Skeletal muscle tissue (tissue), 4 donors: Measurements from ENCODE around the gene FBLN1. TPM values are rescaled to one million over a fixed set of nuclear protein-coding genes. Genes with fewer than 3 reads are reported as not detected.

Experiments
- H3K27ac ChIP-seq: one replicate; pipeline ENCODE4 v1.7.0; 2013; ENCODE audit warnings: mild to moderate bottlenecking, low read depth, low read length, inconsistent platforms
- H3K27me3 ChIP-seq, 3 donors: one replicate each; pipeline ENCODE4 v1.7.0; 2013; ENCODE audit warnings: low read length in 3 of 3; ENCODE audit not compliant: control insufficient read depth in 3 of 3, insufficient read depth in 3 of 3
- H3K36me3 ChIP-seq, 3 donors: one replicate each; pipeline ENCODE4 v1.7.0; 2013; ENCODE audit warnings: low read length in 3 of 3; ENCODE audit not compliant: control insufficient read depth in 3 of 3, insufficient read depth in 3 of 3
- H3K4me1 ChIP-seq, 3 donors: one replicate each; pipeline ENCODE4 v1.7.0; 2013; ENCODE audit warnings: low read length in 3 of 3, mild to moderate bottlenecking in 3 of 3; ENCODE audit not compliant: control insufficient read depth in 3 of 3, insufficient read depth in 3 of 3
- H3K4me3 ChIP-seq, 3 donors: one replicate each; pipeline ENCODE4 v1.7.0; 2013; ENCODE audit warnings: low read length in 3 of 3
- H3K9ac ChIP-seq, 3 donors: one replicate each; pipeline ENCODE4 v1.7.0; 2013; ENCODE audit warnings: low read length in 3 of 3, mild to moderate bottlenecking in 3 of 3, moderate library complexity in 2 of 3, low read depth in 1 of 3
- H3K9me3 ChIP-seq, 3 donors: one replicate each; pipeline ENCODE4 v1.7.0; 2013; ENCODE audit warnings: low read length in 3 of 3; ENCODE audit not compliant: control insufficient read depth in 3 of 3
- total RNA-seq: library from RNA; depleted of rRNA; stranded (reverse); fragments of >200 nt; gene quantifications from one replicate; pipeline ENCODE4 v1.2.3, GENCODE V29; 2014
- donor health status: Osteomylitis.

Gene FBLN1
- total RNA-seq, 1 donor from 2014 or later = 105 TPM

DNA sequence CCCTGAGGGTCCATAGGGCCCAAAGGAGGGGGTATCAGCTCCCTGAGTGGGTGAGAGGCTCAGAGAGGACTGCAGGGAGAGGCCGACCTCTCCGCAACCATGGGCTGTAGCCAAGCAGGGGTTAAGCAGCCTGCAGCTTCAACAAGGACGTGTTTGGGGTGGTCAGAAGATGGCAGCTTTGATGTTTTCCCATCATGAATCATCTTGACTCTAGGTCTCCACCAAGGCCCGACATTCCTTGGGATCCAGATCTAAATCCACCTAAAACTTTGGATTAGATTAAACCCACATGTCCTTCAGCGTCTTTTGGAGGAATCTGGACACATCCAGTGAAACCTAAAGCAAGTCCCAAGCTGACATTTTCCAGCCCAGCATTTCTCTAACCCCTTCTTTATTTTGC lies 19.8 kb downstream of the FBLN1 start:
- peaks cover 0 to 3% (median 0%) of the 10 kb centered on the region in 3 donors for H3K27me3 ChIP-seq
- H3K4me1 ChIP-seq = peaks cover 0 to 4% (median 0%) of the 10 kb centered on the region in 3 donors
- H3K9me3 ChIP-seq = no peaks in the 10 kb centered on the region
- H3K4me3 ChIP-seq = no peak overlapping the region
- H3K36me3 ChIP-seq = peaks cover 0 to 3% (median 0%) of the 10 kb centered on the region in 3 donors
- H3K9ac ChIP-seq = no peak overlapping the region
- H3K27ac ChIP-seq = no peak overlapping the region

DNA sequence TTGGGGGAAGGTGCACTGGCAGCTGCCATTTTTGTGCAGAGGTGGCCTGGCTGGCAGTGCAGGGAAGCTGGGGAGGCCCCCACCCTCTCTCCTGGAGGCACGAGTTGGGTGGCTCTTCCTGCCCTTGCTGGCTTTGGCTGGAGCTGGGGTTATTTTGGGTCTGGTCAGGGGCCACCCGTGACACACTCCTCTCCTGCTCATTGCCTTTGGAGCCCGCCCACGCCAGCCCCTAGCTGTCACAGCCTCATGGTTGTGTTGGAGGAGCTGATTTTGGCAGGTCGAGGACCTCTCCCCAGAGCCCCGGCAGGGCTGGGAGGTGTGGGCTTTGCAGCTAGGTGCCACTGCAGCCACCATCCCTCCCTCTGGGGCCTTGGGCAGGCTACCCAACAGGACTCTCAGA lies 21.5 kb downstream of the FBLN1 start:
- Histone ChIP-seq H3K27me3 (no peaks in the 10 kb centered on the region), H3K4me3 (no peak overlapping the region), H3K9me3 (no peaks in the 10 kb centered on the region), H3K27ac (no peak overlapping the region), H3K4me1 (peaks cover 0 to 4% (median 0%) of the 10 kb centered on the region in 3 donors), H3K9ac (no peak overlapping the region), H3K36me3 (peaks cover 0 to 3% (median 3%) of the 10 kb centered on the region in 3 donors)

GRCh38 chr22:45524966-45525365 lies 22.3 kb downstream of the FBLN1 start:
- Histone ChIP-seq H3K9ac (no peak overlapping the region), H3K27me3 (no peaks in the 10 kb centered on the region), H3K9me3 (no peaks in the 10 kb centered on the region), H3K4me3 (no peak overlapping the region), H3K27ac (no peak overlapping the region), H3K36me3 (peaks cover 0 to 4% (median 3%) of the 10 kb centered on the region in 3 donors), H3K4me1 (peaks cover 0 to 4% (median 0%) of the 10 kb centered on the region in 3 donors)

DNA sequence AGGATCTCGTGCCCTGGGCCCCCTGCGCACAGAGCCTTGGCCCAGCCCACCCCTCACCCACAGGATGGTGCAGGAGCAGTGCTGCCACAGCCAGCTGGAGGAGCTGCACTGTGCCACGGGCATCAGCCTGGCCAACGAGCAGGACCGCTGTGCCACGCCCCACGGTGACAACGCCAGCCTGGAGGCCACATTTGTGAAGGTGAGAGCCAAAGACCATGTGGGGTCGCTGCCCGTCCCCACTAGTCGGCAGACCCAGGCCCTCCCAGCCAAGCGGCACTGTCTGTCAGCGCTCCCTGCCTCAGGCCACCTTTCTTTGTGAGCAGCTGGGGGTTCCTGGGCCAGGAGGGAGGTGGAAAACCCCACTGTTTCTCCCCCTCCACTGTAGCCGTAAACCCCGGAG lies 22.8 kb downstream of the FBLN1 start:
- Histone ChIP-seq H3K9ac (no peak overlapping the region), H3K4me3 (no peak overlapping the region), H3K36me3 (peaks cover 0 to 3% (median 1%) of the 10 kb centered on the region in 3 donors), H3K9me3 (no peaks in the 10 kb centered on the region), H3K27me3 (no peaks in the 10 kb centered on the region), H3K27ac (no peak overlapping the region), H3K4me1 (peaks cover 0 to 4% (median 0%) of the 10 kb centered on the region in 3 donors)

- no peaks in the 10 kb centered on the region for H3K27me3 ChIP-seq
- H3K27ac ChIP-seq = no peak overlapping the region
- peaks cover 0 to 4% (median 0%) of the 10 kb centered on the region in 3 donors for H3K4me1 ChIP-seq
- no peak overlapping the region for H3K9ac ChIP-seq
- no peak overlapping the region for H3K4me3 ChIP-seq
- peaks cover 0 to 3% (median 1%) of the 10 kb centered on the region in 3 donors for H3K36me3 ChIP-seq
- H3K9me3 ChIP-seq = no peaks in the 10 kb centered on the region
Measured at GRCh38 chr22:45526281-45526680, 23.6 kb downstream of the FBLN1 start.

- Histone ChIP-seq H3K36me3 (peaks cover 0 to 3% (median 1%) of the 10 kb centered on the region in 3 donors), H3K27ac (no peak overlapping the region), H3K9ac (no peak overlapping the region), H3K4me1 (peaks cover 0 to 4% (median 0%) of the 10 kb centered on the region in 3 donors), H3K27me3 (no peaks in the 10 kb centered on the region), H3K9me3 (no peaks in the 10 kb centered on the region), H3K4me3 (no peak overlapping the region)
Measured at GRCh38 chr22:45526768-45527360, 24.2 kb downstream of the FBLN1 start.

DNA sequence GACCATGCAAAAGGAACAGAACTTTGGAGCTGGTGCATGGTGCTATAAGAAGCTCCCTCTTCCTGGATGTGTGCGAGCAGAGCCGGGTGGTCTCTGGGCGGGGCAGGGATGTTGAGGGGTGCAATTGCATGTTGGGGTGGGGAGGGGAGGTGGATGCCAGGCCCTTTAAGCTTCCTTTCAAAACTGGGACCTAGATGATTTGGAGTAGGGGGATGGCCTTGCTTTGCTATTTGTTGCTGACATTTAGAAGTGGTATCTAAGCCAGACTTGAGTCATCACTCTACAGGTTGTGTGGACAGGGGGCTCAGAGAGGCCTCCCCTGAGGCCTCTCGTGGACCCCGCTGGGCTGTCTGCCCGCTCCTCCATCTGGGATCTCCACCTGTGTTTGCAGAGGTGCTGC lies 24.8 kb downstream of the FBLN1 start:
- no peaks in the 10 kb centered on the region for H3K9me3 ChIP-seq
- H3K27ac ChIP-seq = no peak overlapping the region
- H3K27me3 ChIP-seq = peaks cover 0 to under 1% (median 0%) of the 10 kb centered on the region in 3 donors
- H3K36me3 ChIP-seq = peaks cover 0 to 3% (median 1%) of the 10 kb centered on the region in 3 donors
- H3K4me1 ChIP-seq = peaks cover 0 to 4% (median 0%) of the 10 kb centered on the region in 3 donors
- no peak overlapping the region for H3K4me3 ChIP-seq
- H3K9ac ChIP-seq = no peak overlapping the region

- H3K27me3 ChIP-seq = peaks cover 0 to 7% (median 0%) of the 10 kb centered on the region in 3 donors
- H3K36me3 ChIP-seq = peaks cover 0 to 3% (median 3%) of the 10 kb centered on the region in 3 donors
- peaks cover 0 to 4% (median 0%) of the 10 kb centered on the region in 3 donors for H3K4me1 ChIP-seq
- H3K4me3 ChIP-seq = no peak overlapping the region
- H3K9ac ChIP-seq = no peak overlapping the region
- H3K27ac ChIP-seq = no peak overlapping the region
- no peaks in the 10 kb centered on the region for H3K9me3 ChIP-seq
Measured at GRCh38 chr22:45528046-45528445, 25.4 kb downstream of the FBLN1 start.

GRCh38 chr22:45529105-45529504 lies 26.4 kb downstream of the FBLN1 start:
- peaks cover 4 to 7% (median 4%) of the 10 kb centered on the region in 3 donors for H3K4me1 ChIP-seq
- H3K9ac ChIP-seq = no peak overlapping the region
- peaks cover 2 to 7% (median 3%) of the 10 kb centered on the region in 3 donors for H3K36me3 ChIP-seq
- no peak overlapping the region for H3K4me3 ChIP-seq
- no peaks in the 10 kb centered on the region for H3K9me3 ChIP-seq
- H3K27me3 ChIP-seq = peaks cover 0 to 17% (median 4%) of the 10 kb centered on the region in 3 donors
- no peak overlapping the region for H3K27ac ChIP-seq

DNA sequence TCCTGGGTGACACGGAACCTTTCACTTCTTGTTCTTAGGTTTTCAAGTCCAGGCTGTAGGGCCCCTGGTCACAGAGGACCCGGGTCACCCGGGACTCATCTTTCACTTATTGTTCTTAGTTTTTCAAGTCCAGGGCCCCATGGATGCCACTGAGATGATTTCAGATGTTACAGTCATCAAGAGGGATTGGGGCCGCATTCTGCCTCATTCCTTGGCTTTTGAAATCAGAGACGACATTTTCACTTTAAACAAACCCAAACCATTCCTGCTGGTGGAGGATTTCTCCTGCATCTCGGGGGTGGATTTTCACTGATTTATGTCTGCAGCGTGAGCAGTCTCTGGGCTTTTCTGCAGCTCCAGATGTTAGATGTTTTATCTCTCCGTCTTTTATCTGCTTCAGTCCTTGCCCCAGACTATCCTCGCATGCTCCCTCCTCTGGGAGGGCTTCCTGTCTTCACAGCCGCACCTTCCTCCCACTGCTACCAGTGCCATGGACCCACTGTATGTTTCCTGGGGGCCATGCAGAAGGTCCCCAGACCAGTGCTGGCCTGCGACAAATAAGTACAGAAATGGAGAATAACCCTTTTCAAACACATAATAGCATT lies 27.4 kb downstream of the FBLN1 start:
- Histone ChIP-seq H3K9me3 (no peaks in the 10 kb centered on the region), H3K27ac (no peak overlapping the region), H3K9ac (no peak overlapping the region), H3K36me3 (peaks cover 2 to 7% (median 3%) of the 10 kb centered on the region in 3 donors), H3K4me3 (no peak overlapping the region), H3K4me1 (peaks cover 4 to 6% (median 4%) of the 10 kb centered on the region in 3 donors), H3K27me3 (peaks cover 0 to 21% (median 4%) of the 10 kb centered on the region in 3 donors)
